ENCODE results near the gene GPR107. TPM values are rescaled to one million over a fixed set of nuclear protein-coding genes. Genes with fewer than 3 reads are reported as not detected.
A peak's percentile ranks its signal among the peaks of the same experiment; 100 is the strongest.

The GPR107 gene
- total and polyA plus RNA-seq, 2 of the 8 experiments (the other 6 are each of a cell fraction or from before 2014, with no cell fraction given): 19.3 to 30.7 TPM

DNA sequence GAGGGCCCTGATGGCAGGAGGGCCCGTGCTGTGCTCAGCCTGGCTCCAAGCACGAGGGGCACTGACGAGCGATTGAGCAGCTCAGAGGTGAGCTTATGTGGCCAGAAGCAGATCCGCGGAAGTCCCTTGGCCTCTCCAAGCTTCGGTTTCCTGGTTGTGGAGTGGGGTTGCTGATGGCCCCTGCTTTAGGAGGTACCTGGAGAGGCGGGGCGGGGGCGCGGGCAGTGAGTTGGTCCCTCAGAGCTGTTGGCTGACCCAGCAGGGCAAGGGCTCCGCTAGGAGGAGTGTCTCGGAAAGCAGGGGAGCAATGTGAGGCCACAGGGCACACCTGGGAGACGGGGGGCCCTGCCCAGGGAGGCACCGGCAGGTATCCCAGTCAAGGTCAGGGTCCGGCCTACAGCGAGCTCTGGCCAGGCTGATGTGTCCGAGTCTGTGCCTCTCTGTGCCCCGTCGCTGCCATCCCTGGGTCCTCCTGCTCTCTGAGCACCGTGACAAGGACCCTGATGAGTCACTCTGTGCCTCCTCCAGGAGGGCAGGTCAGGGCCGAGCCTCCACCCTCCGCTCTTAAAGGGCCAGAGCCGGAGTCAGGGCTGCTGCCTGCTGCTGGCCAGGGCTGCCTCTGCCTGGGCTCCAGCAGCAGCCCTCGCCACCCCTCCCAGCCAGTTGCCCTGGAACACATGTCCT, 133.3 kb downstream of the GPR107 start:
- Histone ChIP-seq H2BK15ac (ENCODE audit: low read length) (peak overlapping the region; percentile 74; the same call in 1 of the 2 replicates), H2AK5ac (ENCODE audit: low read depth, low read length) (no peak overlapping the region), H3K9me3 (ENCODE audit: insufficient read depth in 2 of 2, low read depth in 1 of 2, low read length in 1 of 2) (no peaks in the 10 kb centered on the region), H4K8ac (ENCODE audit: extremely low read depth, insufficient read depth, low read length) (peak overlapping the region; percentile 19), H3K4me3 (ENCODE audit: extremely low read depth in 1 of 4, insufficient read depth in 2 of 4, low read depth in 3 of 4, low read length in 4 of 4) (no peak overlapping the region), H2BK5ac (ENCODE audit: low read depth, low read length) (peak overlapping the region; percentile 67), H4K20me1 (replicated peaks in 1 of 2; ENCODE audit: control insufficient read depth in 1 of 2, insufficient read depth in 2 of 2, low read length in 2 of 2) (peaks cover 1 to 6% of the 10 kb centered on the region in 2 experiments), H2BK12ac (ENCODE audit: low read depth, low read length) (peak overlapping the region; percentile 79; the same call in 1 of the 2 replicates), H3K23me2 (ENCODE audit: low read depth, low read length) (no peaks in the 10 kb centered on the region), H3K4me2 (ENCODE audit: insufficient read depth in 1 of 2, low read depth in 2 of 2, low read length in 2 of 2) (peak overlapping the region; percentile 27 to 45; a peak in 2 of 4 replicates), H4K5ac (ENCODE audit: insufficient read length, low read depth, low read length) (no peak overlapping the region), H3K27me3 (replicated peaks in 1 of 4; ENCODE audit: control insufficient read depth in 3 of 4, extremely low read depth in 1 of 4, insufficient read depth in 3 of 4, low read length in 3 of 4) (no peaks in the 10 kb centered on the region), H3K79me1 (ENCODE audit: low read depth, low read length) (peaks cover 23% of the 10 kb centered on the region), H3K14ac (ENCODE audit: insufficient read length) (no peak overlapping the region), H3K18ac (ENCODE audit: extremely low read depth, low read length) (peak overlapping the region; percentile 81), H4K91ac (replicated peaks; ENCODE audit: insufficient read length, low read length) (peak overlapping the region; percentile 8), H2AFZ (ENCODE audit: low read length) (no peak overlapping the region), H3K4ac (replicated peaks; ENCODE audit: insufficient read length, low read depth, low read length) (no peak overlapping the region), H3K4me1 (replicated peaks in 1 of 4; ENCODE audit: control insufficient read depth in 3 of 4, insufficient read depth in 4 of 4, low read length in 3 of 4) (peaks cover 0 to 44% (median 35%) of the 10 kb centered on the region in 4 experiments; a peak in 6 of 7 replicates), H3K56ac (replicated peaks; ENCODE audit: insufficient read length, low read depth, low read length) (no peak overlapping the region), H3K36me3 (ENCODE audit: control insufficient read depth in 2 of 4, insufficient read depth in 4 of 4, low read length in 3 of 4) (no peaks in the 10 kb centered on the region), H3K79me2 (ENCODE audit: control insufficient read depth in 1 of 2, insufficient read depth in 2 of 2, low read length in 2 of 2) (peaks cover 0 to 26% of the 10 kb centered on the region in 2 experiments; a peak in 2 of 4 replicates), H3K9ac (replicated peaks in 1 of 4; ENCODE audit: extremely low read depth in 1 of 4, low read depth in 3 of 4, low read length in 3 of 4) (no peak overlapping the region), H3K27ac (ENCODE audit: low read depth, low read length) (no peak overlapping the region), H2BK20ac (ENCODE audit: low read length) (peak overlapping the region; percentile 29; the same call in 1 of the 2 replicates), H3K23ac (ENCODE audit: insufficient read length) (no peak overlapping the region), H2BK120ac (replicated peaks; ENCODE audit: low read depth, low read length) (no peak overlapping the region)
- TF ChIP-seq, protein P1, sequence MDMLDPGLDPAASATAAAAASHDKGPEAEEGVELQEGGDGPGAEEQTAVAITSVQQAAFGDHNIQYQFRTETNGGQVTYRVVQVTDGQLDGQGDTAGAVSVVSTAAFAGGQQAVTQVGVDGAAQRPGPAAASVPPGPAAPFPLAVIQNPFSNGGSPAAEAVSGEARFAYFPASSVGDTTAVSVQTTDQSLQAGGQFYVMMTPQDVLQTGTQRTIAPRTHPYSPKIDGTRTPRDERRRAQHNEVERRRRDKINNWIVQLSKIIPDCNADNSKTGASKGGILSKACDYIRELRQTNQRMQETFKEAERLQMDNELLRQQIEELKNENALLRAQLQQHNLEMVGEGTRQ (IDR thresholded peaks at IDR 0.05; ENCODE audit: low read length): no peak
- TF ChIP-seq POLR2AphosphoS5 (IDR thresholded peaks at IDR 0.05; ENCODE audit: low read depth, low read length) (no peak), JUND (IDR thresholded peaks at IDR 0.05; ENCODE audit: low read length) (peak; percentile 83; the same call in 1 of the 2 replicates), GABPA (IDR thresholded peaks at IDR 0.05; ENCODE audit: borderline replicate concordance, insufficient read depth, low read length) (peak; percentile 33; the same call in 1 of the 2 replicates)
- TF ChIP-seq, protein P2, sequence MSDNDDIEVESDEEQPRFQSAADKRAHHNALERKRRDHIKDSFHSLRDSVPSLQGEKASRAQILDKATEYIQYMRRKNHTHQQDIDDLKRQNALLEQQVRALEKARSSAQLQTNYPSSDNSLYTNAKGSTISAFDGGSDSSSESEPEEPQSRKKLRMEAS (IDR thresholded peaks at IDR 0.05): 0 out of 2 replicates have a peak, but pooled peaks have one; percentile 28
- 68% methylated on average over 22 of the region's 25 CpGs; no CpG with 5 or more reads in 1 of the 2 experiments for WGBS, 2 experiments (ENCODE audit: extremely low coverage in 1 of 2, insufficient coverage in 1 of 2, insufficient read length in 1 of 2, insufficient replicate concordance in 2 of 2, low coverage in 1 of 2, low lambda C conversion rate in 2 of 2, missing lambda C conversion rate in 1 of 2)
- DNase-seq (ENCODE audit: low read depth in 1 of 2, low spot score in 2 of 2) (peak; percentile 39 to 75), FAIRE-seq (no peak)
- ChIA-PET POLR2A (ENCODE audit: partially characterized antibody) (interaction anchor here (0.9 kb wide), 2 partner anchors 9 to 79 kb away, joined by 3 to 4 read pairs; no protein-coding TSS in a partner anchor), CTCF (ENCODE audit: partially characterized antibody) (interaction anchor here (0.8 to 4.9 kb wide), 10 partner anchors 8 to 129 kb away, joined by 3 to 20 read pairs (median 4); no protein-coding TSS in a partner anchor)
